ENCODE measurements around the gene TGFA. TPM values are rescaled to one million over a fixed set of nuclear protein-coding genes. Genes with fewer than 3 reads are reported as not detected.

TGFA gene
- total RNA-seq, 1 experiment from 2014 or later, result 2.5 TPM

DNA sequence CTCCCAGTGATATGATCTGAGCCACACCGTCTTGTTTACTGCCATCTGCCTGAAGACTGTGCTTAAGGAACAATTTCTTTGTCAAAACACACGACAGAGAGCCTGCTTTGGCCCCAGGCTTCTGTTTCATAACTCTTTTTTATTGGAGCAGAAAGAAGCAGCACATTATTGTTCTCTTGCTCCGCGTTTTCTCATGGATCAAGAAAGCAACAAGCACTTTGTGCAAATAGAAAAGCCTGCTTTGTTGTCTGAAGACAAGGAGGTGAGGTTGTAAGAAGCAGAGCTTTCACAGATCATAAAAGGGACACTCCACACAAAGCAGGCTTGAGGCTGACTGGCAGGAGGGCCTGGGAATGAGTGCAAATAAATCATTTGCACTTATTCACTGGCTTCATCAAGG, 133.5 kb downstream of the TGFA start (continued):
- TF ChIP-seq, protein P1, sequence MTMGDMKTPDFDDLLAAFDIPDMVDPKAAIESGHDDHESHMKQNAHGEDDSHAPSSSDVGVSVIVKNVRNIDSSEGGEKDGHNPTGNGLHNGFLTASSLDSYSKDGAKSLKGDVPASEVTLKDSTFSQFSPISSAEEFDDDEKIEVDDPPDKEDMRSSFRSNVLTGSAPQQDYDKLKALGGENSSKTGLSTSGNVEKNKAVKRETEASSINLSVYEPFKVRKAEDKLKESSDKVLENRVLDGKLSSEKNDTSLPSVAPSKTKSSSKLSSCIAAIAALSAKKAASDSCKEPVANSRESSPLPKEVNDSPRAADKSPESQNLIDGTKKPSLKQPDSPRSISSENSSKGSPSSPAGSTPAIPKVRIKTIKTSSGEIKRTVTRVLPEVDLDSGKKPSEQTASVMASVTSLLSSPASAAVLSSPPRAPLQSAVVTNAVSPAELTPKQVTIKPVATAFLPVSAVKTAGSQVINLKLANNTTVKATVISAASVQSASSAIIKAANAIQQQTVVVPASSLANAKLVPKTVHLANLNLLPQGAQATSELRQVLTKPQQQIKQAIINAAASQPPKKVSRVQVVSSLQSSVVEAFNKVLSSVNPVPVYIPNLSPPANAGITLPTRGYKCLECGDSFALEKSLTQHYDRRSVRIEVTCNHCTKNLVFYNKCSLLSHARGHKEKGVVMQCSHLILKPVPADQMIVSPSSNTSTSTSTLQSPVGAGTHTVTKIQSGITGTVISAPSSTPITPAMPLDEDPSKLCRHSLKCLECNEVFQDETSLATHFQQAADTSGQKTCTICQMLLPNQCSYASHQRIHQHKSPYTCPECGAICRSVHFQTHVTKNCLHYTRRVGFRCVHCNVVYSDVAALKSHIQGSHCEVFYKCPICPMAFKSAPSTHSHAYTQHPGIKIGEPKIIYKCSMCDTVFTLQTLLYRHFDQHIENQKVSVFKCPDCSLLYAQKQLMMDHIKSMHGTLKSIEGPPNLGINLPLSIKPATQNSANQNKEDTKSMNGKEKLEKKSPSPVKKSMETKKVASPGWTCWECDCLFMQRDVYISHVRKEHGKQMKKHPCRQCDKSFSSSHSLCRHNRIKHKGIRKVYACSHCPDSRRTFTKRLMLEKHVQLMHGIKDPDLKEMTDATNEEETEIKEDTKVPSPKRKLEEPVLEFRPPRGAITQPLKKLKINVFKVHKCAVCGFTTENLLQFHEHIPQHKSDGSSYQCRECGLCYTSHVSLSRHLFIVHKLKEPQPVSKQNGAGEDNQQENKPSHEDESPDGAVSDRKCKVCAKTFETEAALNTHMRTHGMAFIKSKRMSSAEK (CRISPR knock-in tag; IDR thresholded peaks at IDR 0.05; ENCODE audit: borderline replicate concordance), result no peak
- TF ChIP-seq ZNF121 (CRISPR knock-in tag; IDR thresholded peaks at IDR 0.05), result no peak

DNA sequence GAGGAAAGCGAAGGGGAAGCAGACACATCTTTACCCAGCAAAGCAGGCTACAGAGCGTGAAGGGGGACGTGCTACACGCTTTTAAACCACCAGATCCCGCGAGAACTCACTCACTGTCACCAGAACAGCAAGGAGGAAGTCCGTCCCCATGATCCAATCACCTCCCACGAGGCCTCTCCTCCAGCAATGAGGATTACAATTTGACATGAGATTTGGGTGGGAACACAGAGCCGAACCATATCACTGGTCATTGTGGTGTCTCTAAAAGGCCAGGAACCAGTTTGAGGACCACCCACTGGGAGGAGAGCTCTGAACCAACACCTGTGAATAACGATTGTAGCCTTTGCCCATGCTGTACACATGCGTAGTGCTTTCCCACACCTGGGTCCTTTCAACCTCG, 135.1 kb downstream of the TGFA start:
- Mint-ChIP-seq H3K9me3 (no peaks in the 10 kb centered on the region), H3K4me1 (0 out of 2 replicates have a peak, but pooled peaks cover 7% of the 10 kb centered on the region), H3K36me3 (no peaks in the 10 kb centered on the region), H3K4me3 (no peak overlapping the region), H3K27ac (no peak overlapping the region), H3K27me3 (ENCODE audit: low read depth) (peaks cover 100% of the 10 kb centered on the region)
- no peak for ATAC-seq
- ChIA-PET POLR2A (no interaction called here), CTCF (interaction anchor here (1.6 kb wide), 1 partner anchor 114 kb away, joined by 7 read pairs; no protein-coding TSS in a partner anchor)
- TF ChIP-seq TEAD4 (CRISPR knock-in tag; IDR thresholded peaks at IDR 0.05), result no peak
- no peak for TF ChIP-seq SP1 (CRISPR knock-in tag; conservative IDR thresholded peaks at IDR 0.05)
- no peak for TF ChIP-seq NR2C2 (CRISPR knock-in tag; IDR thresholded peaks at IDR 0.05)
- no peak for TF ChIP-seq ZNF671 (CRISPR knock-in tag; IDR thresholded peaks at IDR 0.05)
- no peak for TF ChIP-seq CREB1 (CRISPR knock-in tag; IDR thresholded peaks at IDR 0.05)
- TF ChIP-seq KAT7 (CRISPR knock-in tag; IDR thresholded peaks at IDR 0.05; ENCODE audit: borderline replicate concordance), result no peak
- no peak for TF ChIP-seq JAZF1 (CRISPR knock-in tag; IDR thresholded peaks at IDR 0.05)
- TF ChIP-seq, protein P2, sequence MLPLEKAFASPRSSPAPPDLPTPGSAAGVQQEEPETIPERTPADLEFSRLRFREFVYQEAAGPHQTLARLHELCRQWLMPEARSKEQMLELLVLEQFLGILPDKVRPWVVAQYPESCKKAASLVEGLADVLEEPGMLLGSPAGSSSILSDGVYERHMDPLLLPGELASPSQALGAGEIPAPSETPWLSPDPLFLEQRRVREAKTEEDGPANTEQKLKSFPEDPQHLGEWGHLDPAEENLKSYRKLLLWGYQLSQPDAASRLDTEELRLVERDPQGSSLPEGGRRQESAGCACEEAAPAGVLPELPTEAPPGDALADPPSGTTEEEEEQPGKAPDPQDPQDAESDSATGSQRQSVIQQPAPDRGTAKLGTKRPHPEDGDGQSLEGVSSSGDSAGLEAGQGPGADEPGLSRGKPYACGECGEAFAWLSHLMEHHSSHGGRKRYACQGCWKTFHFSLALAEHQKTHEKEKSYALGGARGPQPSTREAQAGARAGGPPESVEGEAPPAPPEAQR (CRISPR knock-in tag; IDR thresholded peaks at IDR 0.05), result no peak
- TF ChIP-seq, protein P3, sequence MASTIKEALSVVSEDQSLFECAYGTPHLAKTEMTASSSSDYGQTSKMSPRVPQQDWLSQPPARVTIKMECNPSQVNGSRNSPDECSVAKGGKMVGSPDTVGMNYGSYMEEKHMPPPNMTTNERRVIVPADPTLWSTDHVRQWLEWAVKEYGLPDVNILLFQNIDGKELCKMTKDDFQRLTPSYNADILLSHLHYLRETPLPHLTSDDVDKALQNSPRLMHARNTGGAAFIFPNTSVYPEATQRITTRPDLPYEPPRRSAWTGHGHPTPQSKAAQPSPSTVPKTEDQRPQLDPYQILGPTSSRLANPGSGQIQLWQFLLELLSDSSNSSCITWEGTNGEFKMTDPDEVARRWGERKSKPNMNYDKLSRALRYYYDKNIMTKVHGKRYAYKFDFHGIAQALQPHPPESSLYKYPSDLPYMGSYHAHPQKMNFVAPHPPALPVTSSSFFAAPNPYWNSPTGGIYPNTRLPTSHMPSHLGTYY (CRISPR knock-in tag; IDR thresholded peaks at IDR 0.05), result no peak
- TF ChIP-seq, protein P4, sequence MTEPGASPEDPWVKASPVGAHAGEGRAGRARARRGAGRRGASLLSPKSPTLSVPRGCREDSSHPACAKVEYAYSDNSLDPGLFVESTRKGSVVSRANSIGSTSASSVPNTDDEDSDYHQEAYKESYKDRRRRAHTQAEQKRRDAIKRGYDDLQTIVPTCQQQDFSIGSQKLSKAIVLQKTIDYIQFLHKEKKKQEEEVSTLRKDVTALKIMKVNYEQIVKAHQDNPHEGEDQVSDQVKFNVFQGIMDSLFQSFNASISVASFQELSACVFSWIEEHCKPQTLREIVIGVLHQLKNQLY (CRISPR knock-in tag; IDR thresholded peaks at IDR 0.05), result no peak
- no peak for DNase-seq (ENCODE audit: low spot score)

DNA sequence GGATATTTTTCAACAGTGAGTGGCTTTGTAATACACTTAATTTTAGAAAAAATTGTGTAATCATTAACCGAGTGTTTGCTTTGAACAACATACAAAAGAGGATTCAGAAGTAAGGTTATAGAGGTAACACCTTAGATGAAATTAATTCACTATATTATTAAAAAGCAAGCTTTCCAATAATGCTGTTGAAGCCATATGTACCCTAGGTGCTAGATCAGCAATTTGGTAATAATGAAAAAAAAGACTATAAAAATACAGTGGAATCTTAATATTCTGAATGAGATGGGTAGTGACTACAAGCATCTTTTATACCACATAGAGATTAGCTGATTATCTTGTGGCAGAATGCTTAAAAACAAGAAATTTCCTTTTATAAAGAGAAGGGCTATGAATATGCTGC, 136.6 kb downstream of the TGFA start:
- ChIA-PET CTCF (no interaction called here), POLR2A (no interaction called here)
- Mint-ChIP-seq H3K36me3 (no peaks in the 10 kb centered on the region), H3K4me3 (no peak overlapping the region), H3K9me3 (no peaks in the 10 kb centered on the region), H3K27ac (no peak overlapping the region), H3K4me1 (0 out of 2 replicates have a peak, but pooled peaks cover 7% of the 10 kb centered on the region), H3K27me3 (ENCODE audit: low read depth) (peaks cover 100% of the 10 kb centered on the region)
- ATAC-seq, result no peak
- TF ChIP-seq, protein P5, sequence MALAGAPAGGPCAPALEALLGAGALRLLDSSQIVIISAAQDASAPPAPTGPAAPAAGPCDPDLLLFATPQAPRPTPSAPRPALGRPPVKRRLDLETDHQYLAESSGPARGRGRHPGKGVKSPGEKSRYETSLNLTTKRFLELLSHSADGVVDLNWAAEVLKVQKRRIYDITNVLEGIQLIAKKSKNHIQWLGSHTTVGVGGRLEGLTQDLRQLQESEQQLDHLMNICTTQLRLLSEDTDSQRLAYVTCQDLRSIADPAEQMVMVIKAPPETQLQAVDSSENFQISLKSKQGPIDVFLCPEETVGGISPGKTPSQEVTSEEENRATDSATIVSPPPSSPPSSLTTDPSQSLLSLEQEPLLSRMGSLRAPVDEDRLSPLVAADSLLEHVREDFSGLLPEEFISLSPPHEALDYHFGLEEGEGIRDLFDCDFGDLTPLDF (CRISPR knock-in tag; IDR thresholded peaks at IDR 0.05), result no peak
- TF ChIP-seq ZNF416 (CRISPR knock-in tag; IDR thresholded peaks at IDR 0.05), result no peak
- no peak for TF ChIP-seq IRF2 (CRISPR knock-in tag; IDR thresholded peaks at IDR 0.05; ENCODE audit: borderline replicate concordance, low read depth)
- no peak for TF ChIP-seq CBFB (CRISPR knock-in tag; IDR thresholded peaks at IDR 0.05; ENCODE audit: low read depth)
- TF ChIP-seq RELA (CRISPR knock-in tag; IDR thresholded peaks at IDR 0.05; ENCODE audit: borderline replicate concordance), result no peak
- TF ChIP-seq, protein P6, sequence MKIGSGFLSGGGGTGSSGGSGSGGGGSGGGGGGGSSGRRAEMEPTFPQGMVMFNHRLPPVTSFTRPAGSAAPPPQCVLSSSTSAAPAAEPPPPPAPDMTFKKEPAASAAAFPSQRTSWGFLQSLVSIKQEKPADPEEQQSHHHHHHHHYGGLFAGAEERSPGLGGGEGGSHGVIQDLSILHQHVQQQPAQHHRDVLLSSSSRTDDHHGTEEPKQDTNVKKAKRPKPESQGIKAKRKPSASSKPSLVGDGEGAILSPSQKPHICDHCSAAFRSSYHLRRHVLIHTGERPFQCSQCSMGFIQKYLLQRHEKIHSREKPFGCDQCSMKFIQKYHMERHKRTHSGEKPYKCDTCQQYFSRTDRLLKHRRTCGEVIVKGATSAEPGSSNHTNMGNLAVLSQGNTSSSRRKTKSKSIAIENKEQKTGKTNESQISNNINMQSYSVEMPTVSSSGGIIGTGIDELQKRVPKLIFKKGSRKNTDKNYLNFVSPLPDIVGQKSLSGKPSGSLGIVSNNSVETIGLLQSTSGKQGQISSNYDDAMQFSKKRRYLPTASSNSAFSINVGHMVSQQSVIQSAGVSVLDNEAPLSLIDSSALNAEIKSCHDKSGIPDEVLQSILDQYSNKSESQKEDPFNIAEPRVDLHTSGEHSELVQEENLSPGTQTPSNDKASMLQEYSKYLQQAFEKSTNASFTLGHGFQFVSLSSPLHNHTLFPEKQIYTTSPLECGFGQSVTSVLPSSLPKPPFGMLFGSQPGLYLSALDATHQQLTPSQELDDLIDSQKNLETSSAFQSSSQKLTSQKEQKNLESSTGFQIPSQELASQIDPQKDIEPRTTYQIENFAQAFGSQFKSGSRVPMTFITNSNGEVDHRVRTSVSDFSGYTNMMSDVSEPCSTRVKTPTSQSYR (CRISPR knock-in tag; IDR thresholded peaks at IDR 0.05), result no peak
- no peak for TF ChIP-seq ZNF317 (CRISPR knock-in tag; IDR thresholded peaks at IDR 0.05; ENCODE audit: borderline replicate concordance, low read depth)
- TF ChIP-seq, protein P7, sequence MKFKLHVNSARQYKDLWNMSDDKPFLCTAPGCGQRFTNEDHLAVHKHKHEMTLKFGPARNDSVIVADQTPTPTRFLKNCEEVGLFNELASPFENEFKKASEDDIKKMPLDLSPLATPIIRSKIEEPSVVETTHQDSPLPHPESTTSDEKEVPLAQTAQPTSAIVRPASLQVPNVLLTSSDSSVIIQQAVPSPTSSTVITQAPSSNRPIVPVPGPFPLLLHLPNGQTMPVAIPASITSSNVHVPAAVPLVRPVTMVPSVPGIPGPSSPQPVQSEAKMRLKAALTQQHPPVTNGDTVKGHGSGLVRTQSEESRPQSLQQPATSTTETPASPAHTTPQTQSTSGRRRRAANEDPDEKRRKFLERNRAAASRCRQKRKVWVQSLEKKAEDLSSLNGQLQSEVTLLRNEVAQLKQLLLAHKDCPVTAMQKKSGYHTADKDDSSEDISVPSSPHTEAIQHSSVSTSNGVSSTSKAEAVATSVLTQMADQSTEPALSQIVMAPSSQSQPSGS (CRISPR knock-in tag; IDR thresholded peaks at IDR 0.05; ENCODE audit: borderline replicate concordance, low read depth), result no peak
- TF ChIP-seq, protein P4 (CRISPR knock-in tag; IDR thresholded peaks at IDR 0.05), result no peak
- DNase-seq (ENCODE audit: low spot score), result no peak

Measured in WTC11 (cell line).